K562 (cell line): ENCODE data around the gene IRF2BP1. TPM values are rescaled to one million over a fixed set of nuclear protein-coding genes. Genes with fewer than 3 reads are reported as not detected.

ENCODE experiments used
- E2F5 ChIP-seq: sonication (generic); formaldehyde crosslinking; IDR thresholded peaks from 2 replicates; pipeline ENCODE4 v1.8.0; 2022; ENCODE audit warnings: mild to moderate bottlenecking, missing genetic modification reagents
- E2F8 ChIP-seq: fragments of 450-650 bp; IDR thresholded peaks from 2 replicates; pipeline ENCODE4 v1.7.1; 2018; ENCODE audit warnings: mild to moderate bottlenecking, low read depth; ENCODE audit not compliant: partially characterized antibody
- ELF4 ChIP-seq: fragments of 450-650 bp; formaldehyde crosslinking; IDR thresholded peaks from 2 replicates; pipeline ENCODE4 v1.4.0; 2022; ENCODE audit warnings: missing genetic modification characterization
- EP300 ChIP-seq: IDR thresholded peaks from 2 replicates; pipeline ENCODE4 v1.6.1; 2012; ENCODE audit warnings: low read length, improper control_type of control experiment
- ETS2 ChIP-seq: IDR thresholded peaks from 2 replicates; pipeline ENCODE4 v1.6.1; 2016; ENCODE audit warnings: borderline replicate concordance, missing genetic modification characterization, mild to moderate bottlenecking, moderate library complexity, missing compliant biosample characterization; ENCODE audit not compliant: poor library complexity, severe bottlenecking
- ETV5 ChIP-seq: sonication (generic); formaldehyde crosslinking; IDR thresholded peaks from 2 replicates; pipeline ENCODE4 v1.4.0; 2020; ENCODE audit warnings: low read depth, mild to moderate bottlenecking, missing genetic modification reagents
- HMG20B ChIP-seq: fragments of 250-450 bp; sonication (Bioruptor Pico); IDR thresholded peaks from 2 replicates; pipeline ENCODE4 v1.5.0; 2021; ENCODE audit warnings: mild to moderate bottlenecking
- PTTG1 ChIP-seq: fragments of 450-650 bp; IDR thresholded peaks from 2 replicates; pipeline ENCODE4 v1.6.1; 2016; ENCODE audit warnings: low read depth, mild to moderate bottlenecking, missing genetic modification characterization, missing compliant biosample characterization
- SPI1 ChIP-seq: IDR thresholded peaks from 2 replicates; pipeline ENCODE4 v1.6.1; 2011; ENCODE audit warnings: low read depth, low read length, control low read depth, borderline replicate concordance
- TEAD4 ChIP-seq, 2 experiments: sonication (generic) in 1 of 2; formaldehyde crosslinking in 1 of 2; IDR thresholded peaks; 2 replicates each; pipeline versions ENCODE4 v1.6.1 to v1.8.0; 2012 to 2022; ENCODE audit warnings: borderline replicate concordance in 1 of 2, inconsistent platforms in 1 of 2, low read length in 1 of 2, mild to moderate bottlenecking in 1 of 2, missing genetic modification reagents in 1 of 2
- XRCC5 ChIP-seq: fragments of 200-400 bp; formaldehyde crosslinking; IDR thresholded peaks from 2 replicates; pipeline ENCODE4 v1.6.1; 2017; ENCODE audit warnings: low read depth, mild to moderate bottlenecking, low read length
- ZEB2 ChIP-seq: fragments of 450-650 bp; IDR thresholded peaks from 2 replicates; pipeline ENCODE4 v1.6.1; 2016
- ZNF133 ChIP-seq: fragments of 250-450 bp; sonication (Bioruptor Pico); IDR thresholded peaks from 2 replicates; pipeline ENCODE4 v1.4.0; 2020; ENCODE audit warnings: mild to moderate bottlenecking
- ZNF263 ChIP-seq: sonication (generic); formaldehyde crosslinking; IDR thresholded peaks from 2 replicates; pipeline ENCODE4 v1.8.0; 2022; ENCODE audit warnings: mild to moderate bottlenecking, missing genetic modification reagents, borderline replicate concordance
- ZNF277 ChIP-seq: fragments of 250-450 bp; sonication (Bioruptor Pico); IDR thresholded peaks from 2 replicates; pipeline ENCODE4 v1.8.0; 2022; ENCODE audit warnings: inconsistent platforms, mild to moderate bottlenecking, moderate library complexity, borderline replicate concordance
- ZNF449 ChIP-seq: fragments of 250-450 bp; sonication (Bioruptor Pico); IDR thresholded peaks from 2 replicates; pipeline ENCODE4 v1.8.0; 2022; ENCODE audit warnings: moderate library complexity, mild to moderate bottlenecking, inconsistent platforms
- ZNF584 ChIP-seq: fragments of 200-800 bp; sonication (Bioruptor generic); IDR thresholded peaks from 2 replicates; pipeline ENCODE4 v1.6.1; 2016; ENCODE audit warnings: low read depth, mild to moderate bottlenecking, missing genetic modification characterization, missing compliant biosample characterization
- polyA plus RNA-seq, 8 experiments: library from polyadenylated mRNA; depleted of rRNA in 4 of 8; stranded (reverse) in 5 of 8; unstranded in 3 of 8; fragments of >200 nt; fragmentation: Nextera tagmentation in 2 of 8; fragmentation: Illumina TruSeq in 1 of 8; extraction: Ambion mirVana in 2 of 8; extraction: Trizol in 1 of 8; gene quantifications; 2 replicates each; pipeline versions ENCODE4 v1.2.1 to v1.2.3, GENCODE V29; 2011 to 2014; ENCODE audit warnings: inconsistent platforms in 1 of 8, missing spikeins in 1 of 8
- total RNA-seq, 7 experiments: library from RNA; depleted of rRNA in 6 of 7; stranded (reverse); fragments of >200 nt in 6 of 7; fragmentation: Illumina TruSeq in 2 of 7; extraction: Trizol in 2 of 7; gene quantifications; 2 replicates each; pipeline versions ENCODE4 v1.2.1 to v1.2.3, GENCODE V29; 2011 to 2021; ENCODE audit warnings: low replicate concordance in 1 of 7
- TF ChIP-seq, protein P1 (sequence below): fragments of 200-800 bp; sonication (Bioruptor generic); IDR thresholded peaks from 2 replicates; pipeline ENCODE4 v1.6.1; 2017; ENCODE audit warnings: missing genetic modification characterization, missing compliant biosample characterization

The IRF2BP1 gene
- total and polyA plus RNA-seq, 9 of the 15 experiments (the other 6 are each of a cell fraction or from before 2014, with no cell fraction given), result 0.61 to 35.9 (median 3.5) TPM

- no peak for TF ChIP-seq E2F5 (CRISPR knock-in tag)
- TF ChIP-seq ETV5, result peak; percentile 59; the same call in 1 of the 2 replicates
- no peak for TF ChIP-seq ZNF277 (CRISPR knock-in tag)
- TF ChIP-seq, protein P1, sequence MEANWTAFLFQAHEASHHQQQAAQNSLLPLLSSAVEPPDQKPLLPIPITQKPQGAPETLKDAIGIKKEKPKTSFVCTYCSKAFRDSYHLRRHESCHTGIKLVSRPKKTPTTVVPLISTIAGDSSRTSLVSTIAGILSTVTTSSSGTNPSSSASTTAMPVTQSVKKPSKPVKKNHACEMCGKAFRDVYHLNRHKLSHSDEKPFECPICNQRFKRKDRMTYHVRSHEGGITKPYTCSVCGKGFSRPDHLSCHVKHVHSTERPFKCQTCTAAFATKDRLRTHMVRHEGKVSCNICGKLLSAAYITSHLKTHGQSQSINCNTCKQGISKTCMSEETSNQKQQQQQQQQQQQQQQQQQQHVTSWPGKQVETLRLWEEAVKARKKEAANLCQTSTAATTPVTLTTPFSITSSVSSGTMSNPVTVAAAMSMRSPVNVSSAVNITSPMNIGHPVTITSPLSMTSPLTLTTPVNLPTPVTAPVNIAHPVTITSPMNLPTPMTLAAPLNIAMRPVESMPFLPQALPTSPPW (CRISPR knock-in tag), result peak; percentile 82
- peak; percentile 55 for TF ChIP-seq EP300
- TF ChIP-seq ZNF584 (CRISPR knock-in tag), result no peak
- no peak for TF ChIP-seq ZNF449
- no peak for TF ChIP-seq ZNF133 (CRISPR knock-in tag)
- peak; percentile 99 for TF ChIP-seq XRCC5
- no peak for TF ChIP-seq SPI1
- TF ChIP-seq E2F8, result no peak
- TF ChIP-seq HMG20B (CRISPR knock-in tag), result no peak
- no peak for TF ChIP-seq TEAD4 (IDR thresholded peaks at IDR 0.05; ENCODE audit: low read length)
- TF ChIP-seq TEAD4 (CRISPR knock-in tag; IDR thresholded peaks at IDR 0.05; ENCODE audit: borderline replicate concordance), result no peak
- TF ChIP-seq ETS2, result no peak
- TF ChIP-seq PTTG1 (tag), result no peak
- TF ChIP-seq ZEB2, result 0 out of 2 replicates have a peak, but pooled peaks have one; percentile 19
- TF ChIP-seq ELF4 (CRISPR knock-in tag), result no peak
- peak; percentile 48; the same call in 1 of the 2 replicates for TF ChIP-seq ZNF263 (CRISPR knock-in tag)
These were observed 3.0 kb downstream of the IRF2BP1 start (continued) for GRCh38 chr19:45882652-45883585.
